OCI-LY1 (cell line): ENCODE results near the gene TST.

Experiments
- EZH2 ChIP-seq: fragments of 200-600 bp; sonication (generic), shearing (Covaris generic); IDR thresholded peaks from 2 replicates; pipeline ENCODE4 v1.8.0; 2017; ENCODE audit warnings: borderline replicate concordance, mixed run types, mild to moderate bottlenecking, antibody characterized with exemption, low read length, moderate library complexity, mixed read lengths
- TF ChIP-seq, protein P1 (sequence below): fragments of 200-600 bp; sonication (generic), shearing (Covaris generic); IDR thresholded peaks from 2 replicates; pipeline ENCODE4 v1.5.1; 2017; ENCODE audit warnings: mild to moderate bottlenecking, antibody characterized with exemption, low read length, moderate library complexity, mixed read lengths

- TF ChIP-seq, protein P1, sequence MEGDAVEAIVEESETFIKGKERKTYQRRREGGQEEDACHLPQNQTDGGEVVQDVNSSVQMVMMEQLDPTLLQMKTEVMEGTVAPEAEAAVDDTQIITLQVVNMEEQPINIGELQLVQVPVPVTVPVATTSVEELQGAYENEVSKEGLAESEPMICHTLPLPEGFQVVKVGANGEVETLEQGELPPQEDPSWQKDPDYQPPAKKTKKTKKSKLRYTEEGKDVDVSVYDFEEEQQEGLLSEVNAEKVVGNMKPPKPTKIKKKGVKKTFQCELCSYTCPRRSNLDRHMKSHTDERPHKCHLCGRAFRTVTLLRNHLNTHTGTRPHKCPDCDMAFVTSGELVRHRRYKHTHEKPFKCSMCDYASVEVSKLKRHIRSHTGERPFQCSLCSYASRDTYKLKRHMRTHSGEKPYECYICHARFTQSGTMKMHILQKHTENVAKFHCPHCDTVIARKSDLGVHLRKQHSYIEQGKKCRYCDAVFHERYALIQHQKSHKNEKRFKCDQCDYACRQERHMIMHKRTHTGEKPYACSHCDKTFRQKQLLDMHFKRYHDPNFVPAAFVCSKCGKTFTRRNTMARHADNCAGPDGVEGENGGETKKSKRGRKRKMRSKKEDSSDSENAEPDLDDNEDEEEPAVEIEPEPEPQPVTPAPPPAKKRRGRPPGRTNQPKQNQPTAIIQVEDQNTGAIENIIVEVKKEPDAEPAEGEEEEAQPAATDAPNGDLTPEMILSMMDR = no peak
- no peak for TF ChIP-seq EZH2
Measured at GRCh38 chr22:36990457-36990856, 28.8 kb downstream of the TST start.
